Liver (tissue), 3 donors: ENCODE data around the gene PYHIN1.

Source experiments
- ATF3 ChIP-seq: IDR thresholded peaks from 2 replicates; pipeline ENCODE4 v1.6.1; 2016; ENCODE audit warnings: antibody characterized with exemption
- CTCF ChIP-seq: fragments of 150-350 bp; IDR thresholded peaks from 2 replicates; pipeline ENCODE4 v1.5.1; 2017; ENCODE audit warnings: improper control_type of control experiment, low read depth, low read length; ENCODE audit not compliant: missing input control
- GABPA ChIP-seq, 2 donors: IDR thresholded peaks in 1 of 2; conservative IDR thresholded peaks in 1 of 2; 2 replicates each; pipeline ENCODE4 v1.6.1; 2016; ENCODE audit warnings: antibody characterized with exemption in 2 of 2, mild to moderate bottlenecking in 1 of 2, moderate library complexity in 1 of 2
- HNF4A ChIP-seq, 2 donors: conservative IDR thresholded peaks; 2 replicates each; pipeline ENCODE4 v1.6.1; 2016; ENCODE audit warnings: antibody characterized with exemption in 2 of 2, mild to moderate bottlenecking in 2 of 2
- RAD21 ChIP-seq, 2 donors: IDR thresholded peaks; 2 replicates each; pipeline ENCODE4 v1.6.1; 2016; ENCODE audit warnings: antibody characterized with exemption in 2 of 2, mild to moderate bottlenecking in 2 of 2
- REST ChIP-seq: IDR thresholded peaks from 2 replicates; pipeline ENCODE4 v1.6.1; 2016; ENCODE audit warnings: antibody characterized with exemption, mild to moderate bottlenecking
- RXRA ChIP-seq, 2 donors: IDR thresholded peaks; 2 replicates each; pipeline ENCODE4 v1.6.1; 2017 to 2018; ENCODE audit warnings: antibody characterized with exemption in 2 of 2, mild to moderate bottlenecking in 1 of 2
- TAF1 ChIP-seq: conservative IDR thresholded peaks from 2 replicates; pipeline ENCODE4 v1.6.1; 2016; ENCODE audit warnings: antibody characterized with exemption, mild to moderate bottlenecking
- YY1 ChIP-seq: IDR thresholded peaks from 2 replicates; pipeline ENCODE4 v1.6.1; 2016; ENCODE audit warnings: antibody characterized with exemption, mild to moderate bottlenecking
- ZBTB33 ChIP-seq: IDR thresholded peaks from 2 replicates; pipeline ENCODE4 v1.6.1; 2016; ENCODE audit warnings: antibody characterized with exemption
- donor health status: healthy.
- donor health status: healthy.

GRCh38 chr1:159000625-159001024 is 69.3 kb downstream of the PYHIN1 start:
- no peak for TF ChIP-seq CTCF
- peak; percentile 40 for TF ChIP-seq YY1
- TF ChIP-seq ZBTB33 = peak; percentile 93
- TF ChIP-seq HNF4A (conservative IDR thresholded peaks at IDR 0.05) = no peak
- TF ChIP-seq RAD21 (IDR thresholded peaks at IDR 0.05) = no peak
- no peak for TF ChIP-seq REST
- no peak for TF ChIP-seq TAF1
- TF ChIP-seq RXRA (IDR thresholded peaks at IDR 0.05) = no peak
- no peak for TF ChIP-seq ATF3
- peak in 1 of 2 donors; percentile 23 for TF ChIP-seq GABPA (IDR thresholded peaks at IDR 0.05 in 1 of 2, conservative IDR thresholded peaks at IDR 0.05 in 1 of 2)
